Measurements from ENCODE around the gene EBPL. TPM values are rescaled to one million over a fixed set of nuclear protein-coding genes. Genes with fewer than 3 reads are reported as not detected.

EBPL gene
- total RNA-seq, 4 donors from 2014 or later: 36.1 to 51.7 (median 39.6) TPM

DNA sequence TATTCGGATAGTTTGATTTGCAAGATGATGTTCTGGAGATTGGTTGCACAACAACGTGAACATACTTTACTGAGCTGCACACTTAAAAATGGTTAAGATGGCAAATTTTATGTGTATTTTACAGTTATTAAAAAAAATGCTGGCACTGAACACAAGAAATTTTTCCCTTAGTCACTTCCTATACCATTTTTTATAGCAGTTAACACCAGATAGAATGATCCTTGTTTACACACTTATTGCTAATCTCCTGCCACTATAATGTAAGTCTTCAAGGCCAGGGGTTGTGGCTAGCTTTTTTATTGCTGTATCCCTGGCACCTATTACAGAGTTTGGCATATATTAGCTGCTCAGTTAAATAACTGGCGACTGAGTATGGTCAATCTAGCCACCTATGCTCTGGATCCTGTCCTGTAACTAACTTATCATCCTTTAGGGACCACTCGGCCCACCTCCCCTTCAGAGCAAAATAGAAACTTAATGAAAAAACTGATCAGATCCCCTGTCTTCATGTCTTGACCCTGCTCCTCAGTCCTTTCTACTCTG lies 2.0 kb upstream of the EBPL start:
- no peak for TF ChIP-seq CTCF (IDR thresholded peaks at IDR 0.05)
- DNase-seq (ENCODE audit: low spot score) (no peak), ATAC-seq (ENCODE audit: low FRiP score) (no peak)

GRCh38 chr13:49690133-49690994 lies 922 bp downstream of the EBPL start:
- no peak for DNase-seq (ENCODE audit: low spot score)
- TF ChIP-seq CTCF (IDR thresholded peaks at IDR 0.05): no peak
- no peak for ATAC-seq (ENCODE audit: low FRiP score)

- DNase-seq (ENCODE audit: low spot score): no peak
- no peak for ATAC-seq (ENCODE audit: low FRiP score)
- TF ChIP-seq CTCF (IDR thresholded peaks at IDR 0.05): no peak
Observed at GRCh38 chr13:49683489-49683888, 7.8 kb downstream of the EBPL start.

- no peak for TF ChIP-seq CTCF (IDR thresholded peaks at IDR 0.05)
- ATAC-seq (ENCODE audit: low FRiP score) (no peak), DNase-seq (ENCODE audit: low spot score) (no peak)
Observed at GRCh38 chr13:49681842-49682435, 9.3 kb downstream of the EBPL start.

DNA sequence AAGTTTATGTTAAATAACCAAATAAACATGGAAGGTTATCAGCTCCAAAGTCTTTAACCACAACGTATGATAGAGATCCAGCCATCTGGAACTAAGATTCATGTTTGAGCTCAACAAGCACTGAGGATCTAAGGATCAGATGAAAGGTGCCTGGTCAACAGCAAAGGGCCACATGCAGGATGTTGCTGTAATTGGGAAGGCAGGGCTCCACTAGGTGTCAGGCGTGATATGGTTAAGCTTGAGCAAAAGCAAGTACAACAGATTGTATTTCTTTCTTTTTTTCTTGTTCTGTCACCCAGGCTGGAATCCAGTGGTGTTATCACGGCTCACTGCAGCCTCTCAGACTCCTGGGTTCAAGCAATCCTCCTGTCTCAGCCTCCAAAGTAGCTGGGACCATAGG lies 12.0 kb downstream of the EBPL start:
- DNase-seq (ENCODE audit: low spot score) (no peak), ATAC-seq (ENCODE audit: low FRiP score) (no peak)
- no peak for TF ChIP-seq CTCF (IDR thresholded peaks at IDR 0.05)

- no peak for TF ChIP-seq CTCF (IDR thresholded peaks at IDR 0.05)
- ATAC-seq (ENCODE audit: low FRiP score) (no peak), DNase-seq (ENCODE audit: low spot score) (no peak)
Observed at GRCh38 chr13:49678191-49678914, 12.9 kb downstream of the EBPL start.

All from omental fat pad (tissue), 4 donors.